Measurements from ENCODE around the gene TP53I11. TPM values are rescaled to one million over a fixed set of nuclear protein-coding genes. Genes with fewer than 3 reads are reported as not detected.

TP53I11 gene
- total RNA-seq, 1 experiment from 2014 or later, result 42.4 TPM

GRCh38 chr11:44928816-44929215, 21.9 kb downstream of the TP53I11 start (continued):
- TF ChIP-seq FOXK1 (CRISPR knock-in tag; IDR thresholded peaks at IDR 0.05) (no peak), KAT7 (CRISPR knock-in tag; IDR thresholded peaks at IDR 0.05; ENCODE audit: borderline replicate concordance) (no peak)

- H3K9me3 Mint-ChIP-seq, result no peaks in the 10 kb centered on the region
- POLR2A ChIA-PET, result interaction anchor here (0.9 to 1.9 kb wide), 4 partner anchors 10 to 175 kb away, joined by 3 to 5 read pairs (median 4); no protein-coding TSS in a partner anchor
- DNase-seq (ENCODE audit: low spot score) (no peak), ATAC-seq (no peak)
- TF ChIP-seq ARID4B (CRISPR knock-in tag; IDR thresholded peaks at IDR 0.05; ENCODE audit: borderline replicate concordance) (no peak), NFATC4 (CRISPR knock-in tag; IDR thresholded peaks at IDR 0.05) (no peak), ZNF138 (CRISPR knock-in tag; conservative IDR thresholded peaks at IDR 0.05) (no peak), ELF4 (CRISPR knock-in tag; IDR thresholded peaks at IDR 0.05; ENCODE audit: low read depth) (no peak), ZNF425 (CRISPR knock-in tag; conservative IDR thresholded peaks at IDR 0.05) (no peak)
- no peak overlapping the region for H3K27ac Mint-ChIP-seq
- no peaks in the 10 kb centered on the region; the same call in 1 of the 2 replicates for H3K27me3 Mint-ChIP-seq (ENCODE audit: low read depth)
- peaks cover 8% of the 10 kb centered on the region for H3K36me3 Mint-ChIP-seq
- H3K4me3 Mint-ChIP-seq, result no peak overlapping the region
- CTCF ChIA-PET, result interaction anchor here (0.6 to 8.3 kb wide), 46 partner anchors 9 to 411 kb away, joined by 3 to 221 read pairs (median 5); partner anchors contain the start of genes CD82 and TP53I11
- peaks cover 28% of the 10 kb centered on the region for H3K4me1 Mint-ChIP-seq
Observed at GRCh38 chr11:44928144-44928543, 22.5 kb downstream of the TP53I11 start.

GRCh38 chr11:44927174-44927661, 23.5 kb downstream of the TP53I11 start:
- ChIA-PET CTCF (interaction anchor here (0.5 to 8.3 kb wide), 73 partner anchors 8 to 406 kb away, joined by 3 to 221 read pairs (median 4); partner anchors contain the start of genes CD82, SYT13 and TP53I11), POLR2A (interaction anchor here (0.6 to 1.9 kb wide), 5 partner anchors 11 to 370 kb away, joined by 3 to 5 read pairs (median 3); no protein-coding TSS in a partner anchor)
- TF ChIP-seq IRF2 (CRISPR knock-in tag; IDR thresholded peaks at IDR 0.05; ENCODE audit: borderline replicate concordance, low read depth), result no peak
- peak; percentile 52; the same call in 1 of the 2 replicates for TF ChIP-seq ETV6 (CRISPR knock-in tag; IDR thresholded peaks at IDR 0.05)
- TF ChIP-seq CTCF (IDR thresholded peaks at IDR 0.05), result peak; percentile 86
- peak; percentile 50; the same call in 1 of the 2 replicates for TF ChIP-seq TP53 (CRISPR knock-in tag; IDR thresholded peaks at IDR 0.05)
- TF ChIP-seq GABPB1 (CRISPR knock-in tag; IDR thresholded peaks at IDR 0.05), result no peak
- 0 out of 2 replicates have a peak, but pooled peaks have one; percentile 16 for TF ChIP-seq USF2 (CRISPR knock-in tag; IDR thresholded peaks at IDR 0.05)
- 0 out of 2 replicates have a peak, but pooled peaks have one; percentile 43 for TF ChIP-seq HMGXB4 (CRISPR knock-in tag; IDR thresholded peaks at IDR 0.05)
- H3K9me3 Mint-ChIP-seq, result no peaks in the 10 kb centered on the region
- H3K4me1 Mint-ChIP-seq, result peaks cover 28% of the 10 kb centered on the region
- peak; percentile 68 for ATAC-seq
- peak; percentile 89 for DNase-seq (ENCODE audit: low spot score)
- peaks cover 8% of the 10 kb centered on the region for H3K36me3 Mint-ChIP-seq
- no peaks in the 10 kb centered on the region; the same call in 1 of the 2 replicates for H3K27me3 Mint-ChIP-seq (ENCODE audit: low read depth)
- no peak overlapping the region; the same call in 1 of the 2 replicates for H3K27ac Mint-ChIP-seq
- no peak overlapping the region for H3K4me3 Mint-ChIP-seq
